Measurements from ENCODE around the gene PPP2R3B. TPM values are rescaled to one million over a fixed set of nuclear protein-coding genes. Genes with fewer than 3 reads are reported as not detected.

PPP2R3B gene
- polyA plus RNA-seq, 1 donor from 2014 or later, result 41.7 TPM

DNA sequence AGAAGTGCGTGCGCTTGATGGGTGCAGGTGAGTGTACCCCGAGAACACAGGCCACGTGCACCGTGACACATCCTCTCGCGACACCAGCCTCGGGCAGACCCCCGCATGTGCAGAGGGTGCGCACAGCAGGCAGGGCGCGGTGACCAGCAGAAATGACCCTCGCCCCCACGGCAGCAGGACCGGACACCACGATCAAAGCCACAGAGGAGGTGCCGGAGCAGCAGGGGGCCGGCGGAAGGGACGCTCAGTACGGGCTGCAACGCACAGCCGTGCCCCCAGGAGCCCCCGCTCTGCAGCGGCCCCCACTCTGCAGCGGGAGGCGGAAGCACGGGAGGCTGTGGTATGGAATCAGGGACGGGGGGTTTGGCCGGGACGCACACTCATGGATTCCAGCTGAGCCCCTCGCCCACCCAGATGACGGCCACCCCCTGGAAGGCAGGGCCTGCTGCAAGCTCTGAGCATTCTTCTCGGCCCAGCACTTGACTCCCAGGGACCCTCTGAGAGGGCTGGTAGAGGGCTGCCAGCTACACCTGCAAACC is 17.1 kb downstream of the PPP2R3B start:
- no peak overlapping the region for H3K4me2 ChIP-seq (ENCODE audit: low read length)
- no peak for TF ChIP-seq RAD21 (conservative IDR thresholded peaks at IDR 0.05)
- TF ChIP-seq EZH2 (IDR thresholded peaks at IDR 0.05; ENCODE audit: borderline replicate concordance, insufficient read depth, low read length, poor library complexity, severe bottlenecking), result no peak
- TF ChIP-seq SMC3 (conservative IDR thresholded peaks at IDR 0.05; ENCODE audit: poor library complexity), result no peak
- TF ChIP-seq MXI1 (conservative IDR thresholded peaks at IDR 0.05; ENCODE audit: poor library complexity, severe bottlenecking), result no peak
- no peak for TF ChIP-seq TAF1 (IDR thresholded peaks at IDR 0.05; ENCODE audit: low read depth)
- TF ChIP-seq EP300 (conservative IDR thresholded peaks at IDR 0.05; ENCODE audit: poor library complexity, severe bottlenecking), result no peak
- no peak for TF ChIP-seq CTCF (IDR thresholded peaks at IDR 0.05; ENCODE audit: poor library complexity, severe bottlenecking)
- TF ChIP-seq REST (IDR thresholded peaks at IDR 0.05; ENCODE audit: borderline replicate concordance), result no peak
- TF ChIP-seq POLR2AphosphoS5 (IDR thresholded peaks at IDR 0.05), result no peak
- no peaks in the 10 kb centered on the region for H4K20me1 ChIP-seq (ENCODE audit: insufficient read depth)
- H3K9me2 ChIP-seq (ENCODE audit: insufficient read depth, low read length), result no peaks in the 10 kb centered on the region
- H3K9me3 ChIP-seq (ENCODE audit: low read length), result no peaks in the 10 kb centered on the region
- no peak overlapping the region for H2AFZ ChIP-seq (ENCODE audit: low read depth, low read length)
- no peaks in the 10 kb centered on the region for H3F3A ChIP-seq (ENCODE audit: insufficient read depth, low read length, poor library complexity, severe bottlenecking)
- no peaks in the 10 kb centered on the region for H3K36me3 ChIP-seq (ENCODE audit: insufficient read depth, low read length)
- H3K4me3 ChIP-seq (ENCODE audit: low read length), result no peak overlapping the region
- H3K9ac ChIP-seq (ENCODE audit: low read length), result no peak overlapping the region
- H3K79me2 ChIP-seq (replicated peaks; ENCODE audit: insufficient read depth, low read length), result no peaks in the 10 kb centered on the region
- no peak overlapping the region for H3K27ac ChIP-seq (ENCODE audit: low read length)
- peaks cover 24% of the 10 kb centered on the region for H3K27me3 ChIP-seq (ENCODE audit: insufficient read depth, low read depth, low read length)

GRCh38 chrX:368811-369562 is 17.7 kb downstream of the PPP2R3B start:
- no peaks in the 10 kb centered on the region for H3K79me2 ChIP-seq (replicated peaks; ENCODE audit: insufficient read depth, low read length)
- no peak overlapping the region for H3K4me2 ChIP-seq (ENCODE audit: low read length)

More at GRCh38 chrX:368811-369562, 17.7 kb downstream of the PPP2R3B start:
- TF ChIP-seq EZH2 (IDR thresholded peaks at IDR 0.05; ENCODE audit: borderline replicate concordance, insufficient read depth, low read length, poor library complexity, severe bottlenecking) (no peak), EP300 (conservative IDR thresholded peaks at IDR 0.05; ENCODE audit: poor library complexity, severe bottlenecking) (no peak), POLR2AphosphoS5 (IDR thresholded peaks at IDR 0.05) (no peak), SMC3 (conservative IDR thresholded peaks at IDR 0.05; ENCODE audit: poor library complexity) (no peak), TAF1 (IDR thresholded peaks at IDR 0.05; ENCODE audit: low read depth) (no peak), RAD21 (conservative IDR thresholded peaks at IDR 0.05) (no peak), CTCF (IDR thresholded peaks at IDR 0.05; ENCODE audit: poor library complexity, severe bottlenecking) (no peak), MXI1 (conservative IDR thresholded peaks at IDR 0.05; ENCODE audit: poor library complexity, severe bottlenecking) (no peak)
- H3K27me3 ChIP-seq (ENCODE audit: insufficient read depth, low read depth, low read length), result peaks cover 18% of the 10 kb centered on the region
- no peaks in the 10 kb centered on the region for H3F3A ChIP-seq (ENCODE audit: insufficient read depth, low read length, poor library complexity, severe bottlenecking)
- no peak overlapping the region for H3K27ac ChIP-seq (ENCODE audit: low read length)
- no peaks in the 10 kb centered on the region for H3K36me3 ChIP-seq (ENCODE audit: insufficient read depth, low read length)
- H2AFZ ChIP-seq (ENCODE audit: low read depth, low read length), result no peak overlapping the region
- H4K20me1 ChIP-seq (ENCODE audit: insufficient read depth), result no peaks in the 10 kb centered on the region
- no peak overlapping the region for H3K9ac ChIP-seq (ENCODE audit: low read length)
- no peak overlapping the region for H3K4me3 ChIP-seq (ENCODE audit: low read length)
- no peaks in the 10 kb centered on the region for H3K9me2 ChIP-seq (ENCODE audit: insufficient read depth, low read length)
- H3K9me3 ChIP-seq (ENCODE audit: low read length), result no peaks in the 10 kb centered on the region

Measured in neural cell (in vitro differentiated cells).